Loucy (cell line): ENCODE measurements around the gene HIVEP1.

Source experiments
- EZH2phosphoT487 ChIP-seq: fragments of 200-600 bp; IDR thresholded peaks from 2 replicates; pipeline ENCODE4 v1.6.1; 2018; ENCODE audit warnings: antibody characterized with exemption, mild to moderate bottlenecking, moderate library complexity, borderline replicate concordance
- TF ChIP-seq, protein P1 (sequence below): fragments of 200-600 bp; sonication (generic); conservative IDR thresholded peaks from 2 replicates; pipeline ENCODE4 v1.5.1; 2014; ENCODE audit warnings: mild to moderate bottlenecking, antibody characterized with exemption, low read length

DNA sequence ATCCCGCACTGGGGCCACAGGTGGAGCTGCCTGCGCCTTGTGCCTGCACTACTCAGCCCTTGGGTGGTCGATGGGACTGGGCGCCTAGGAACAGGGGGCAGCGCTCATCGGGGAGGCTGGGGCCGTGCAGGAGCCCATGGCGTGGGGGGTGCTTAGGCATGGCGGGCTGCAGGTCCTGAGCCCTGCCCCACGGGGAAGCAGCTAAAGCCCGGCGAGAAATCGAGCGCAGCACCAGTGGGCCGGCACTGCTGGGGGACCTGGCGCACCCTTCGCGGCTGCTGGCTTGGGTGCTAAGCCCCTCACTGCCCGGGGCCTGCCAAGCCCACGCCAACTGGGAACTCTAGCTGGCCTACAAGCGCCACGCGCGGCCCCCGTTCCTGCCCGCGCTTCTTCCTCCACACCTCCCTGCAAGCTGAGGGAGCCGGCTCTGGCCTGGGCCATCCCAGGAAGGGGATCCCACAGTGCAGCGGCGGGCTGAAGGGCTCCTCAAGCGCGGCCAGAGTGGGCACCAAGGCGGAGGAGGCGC lies 5.8 kb downstream of the HIVEP1 start:
- TF ChIP-seq, protein P1, sequence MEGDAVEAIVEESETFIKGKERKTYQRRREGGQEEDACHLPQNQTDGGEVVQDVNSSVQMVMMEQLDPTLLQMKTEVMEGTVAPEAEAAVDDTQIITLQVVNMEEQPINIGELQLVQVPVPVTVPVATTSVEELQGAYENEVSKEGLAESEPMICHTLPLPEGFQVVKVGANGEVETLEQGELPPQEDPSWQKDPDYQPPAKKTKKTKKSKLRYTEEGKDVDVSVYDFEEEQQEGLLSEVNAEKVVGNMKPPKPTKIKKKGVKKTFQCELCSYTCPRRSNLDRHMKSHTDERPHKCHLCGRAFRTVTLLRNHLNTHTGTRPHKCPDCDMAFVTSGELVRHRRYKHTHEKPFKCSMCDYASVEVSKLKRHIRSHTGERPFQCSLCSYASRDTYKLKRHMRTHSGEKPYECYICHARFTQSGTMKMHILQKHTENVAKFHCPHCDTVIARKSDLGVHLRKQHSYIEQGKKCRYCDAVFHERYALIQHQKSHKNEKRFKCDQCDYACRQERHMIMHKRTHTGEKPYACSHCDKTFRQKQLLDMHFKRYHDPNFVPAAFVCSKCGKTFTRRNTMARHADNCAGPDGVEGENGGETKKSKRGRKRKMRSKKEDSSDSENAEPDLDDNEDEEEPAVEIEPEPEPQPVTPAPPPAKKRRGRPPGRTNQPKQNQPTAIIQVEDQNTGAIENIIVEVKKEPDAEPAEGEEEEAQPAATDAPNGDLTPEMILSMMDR: no peak
- TF ChIP-seq EZH2phosphoT487: no peak
